Fibroblast of skin of right biceps (primary cell): Measurements from ENCODE around the gene RPL27.

Experiments used
- DNase-seq: peaks from one replicate; pipeline ENCODE4 v3.0.0-alpha.2; 2013

Gene RPL27

GRCh38 chr17:43021741-43022512, 23.7 kb downstream of the RPL27 start, which contains the start of gene VAT1:
VAT1 (minus strand) TSS chr17:43022385; CDS start chr17:43022322, 63 bp downstream.
- DNase-seq: peak; percentile 74

- DNase-seq: peak; percentile 96
Measured at GRCh38 chr17:43024407-43025289, 26.4 kb downstream of the RPL27 start, which contains the start of gene RND2. RND2 (plus strand) TSS chr17:43025231; CDS start chr17:43025348, 117 bp downstream.

- no peak for DNase-seq
Measured at GRCh38 chr17:43025290-43025657, 27.1 kb downstream of the RPL27 start.

- DNase-seq: no peak
Measured at GRCh38 chr17:43025766-43026537, 27.7 kb downstream of the RPL27 start.

- no peak for DNase-seq
Measured at GRCh38 chr17:43026595-43026994, 28.4 kb downstream of the RPL27 start.

GRCh38 chr17:43027091-43028032, 29.1 kb downstream of the RPL27 start:
- DNase-seq: no peak

- DNase-seq: no peak
Measured at GRCh38 chr17:43028221-43028861, 30.1 kb downstream of the RPL27 start.

GRCh38 chr17:43030137-43030767, 32.0 kb downstream of the RPL27 start:
- DNase-seq: no peak

- no peak for DNase-seq
Measured at GRCh38 chr17:43031666-43032065, 33.4 kb downstream of the RPL27 start.

GRCh38 chr17:43033948-43034881, 36.0 kb downstream of the RPL27 start:
- no peak for DNase-seq

GRCh38 chr17:43034894-43035293, 36.7 kb downstream of the RPL27 start:
- no peak for DNase-seq

- no peak for DNase-seq
Measured at GRCh38 chr17:43039646-43040045, 41.4 kb downstream of the RPL27 start.

- no peak for DNase-seq
Measured at GRCh38 chr17:43040655-43041054, 42.4 kb downstream of the RPL27 start.

- peak; percentile 3 for DNase-seq
Measured at GRCh38 chr17:43042025-43042628, 43.9 kb downstream of the RPL27 start.

- no peak for DNase-seq
Measured at GRCh38 chr17:43043307-43043706, 45.1 kb downstream of the RPL27 start.

- DNase-seq: no peak
Measured at GRCh38 chr17:43044024-43044423, 45.8 kb downstream of the RPL27 start.

- no peak for DNase-seq
Measured at GRCh38 chr17:43051969-43052368, 53.8 kb downstream of the RPL27 start.
